HEK293 (cell line): ENCODE results near the gene PIM3.

Experiments
- CTCF ChIA-PET: fragments of 350-600 bp; formaldehyde crosslinking; extraction: SDS; loops from one replicate; lab custom pipeline; 2021; ENCODE audit warnings: antibody characterized with exemption; lab: Yijun Ruan, JAX
- POLR2A ChIA-PET: fragments of 300-600 bp; formaldehyde crosslinking; extraction: SDS; loops from one replicate; lab custom pipeline; 2020; ENCODE audit warnings: antibody characterized with exemption, inconsistent platforms; lab: Yijun Ruan, JAX
- H3K27ac ChIP-seq: fragments of 200-500 bp; sonication (Bioruptor generic); 2 replicates; pipeline ENCODE4 v1.5.1; 2014; ENCODE audit warnings: low read depth, low read length, control low read depth, inconsistent platforms; ENCODE audit errors: extremely low read depth
- H3K36me3 ChIP-seq, 2 experiments: fragments of 200-500 bp in 1 of 2; sonication (Bioruptor generic) in 1 of 2; 1 replicate in 1 of 2; 2 replicates in 1 of 2; pipeline ENCODE4 v1.5.1; 2014 to 2017; ENCODE audit warnings: inconsistent platforms in 2 of 2, low read length in 2 of 2; ENCODE audit not compliant: control insufficient read depth in 2 of 2, insufficient read depth in 1 of 2
- H3K4me1 ChIP-seq: fragments of 200-500 bp; sonication (Bioruptor generic); 2 replicates; pipeline ENCODE4 v1.5.1; 2014; ENCODE audit warnings: mild to moderate bottlenecking, low read length, inconsistent platforms; ENCODE audit not compliant: control insufficient read depth, insufficient read depth
- H3K4me3 ChIP-seq: 2 replicates; pipeline ENCODE4 v1.5.1; 2011; ENCODE audit warnings: low read depth, mild to moderate bottlenecking, control low read depth, low read length, moderate library complexity
- H3K9me3 ChIP-seq: fragments of 200-500 bp; sonication (Bioruptor generic); 2 replicates; pipeline ENCODE4 v1.5.1; 2014; ENCODE audit warnings: low read depth, low read length, inconsistent platforms; ENCODE audit not compliant: control insufficient read depth, insufficient read depth
- GLIS1 ChIP-seq: fragments of 450-650 bp; formaldehyde crosslinking; IDR thresholded peaks from 2 replicates; pipeline ENCODE4 v1.5.1; 2016; ENCODE audit warnings: missing biosample characterization, missing genetic modification characterization
- KLF1 ChIP-seq: fragments of 450-650 bp; formaldehyde crosslinking; IDR thresholded peaks from 2 replicates; pipeline ENCODE4 v1.5.1; 2016; ENCODE audit warnings: missing biosample characterization, missing genetic modification characterization
- OVOL3 ChIP-seq: fragments of 450-650 bp; formaldehyde crosslinking; IDR thresholded peaks from 2 replicates; pipeline ENCODE4 v1.5.1; 2016; ENCODE audit warnings: missing biosample characterization, missing genetic modification characterization
- SALL2 ChIP-seq: fragments of 450-650 bp; formaldehyde crosslinking; IDR thresholded peaks from 2 replicates; pipeline ENCODE4 v1.5.0; 2017; ENCODE audit warnings: missing biosample characterization, mild to moderate bottlenecking, missing genetic modification characterization, borderline replicate concordance
- ZBTB20 ChIP-seq: fragments of 450-650 bp; formaldehyde crosslinking; IDR thresholded peaks from 2 replicates; pipeline ENCODE4 v1.5.1; 2016; ENCODE audit warnings: missing biosample characterization, missing genetic modification characterization
- ZBTB7A ChIP-seq: fragments of 450-650 bp; formaldehyde crosslinking; IDR thresholded peaks from 2 replicates; pipeline ENCODE4 v1.5.1; 2016; ENCODE audit warnings: low read depth, missing biosample characterization, missing genetic modification characterization
- ZFP37 ChIP-seq: fragments of 450-650 bp; formaldehyde crosslinking; IDR thresholded peaks from 2 replicates; pipeline ENCODE4 v1.5.1; 2016; ENCODE audit warnings: missing biosample characterization, missing genetic modification characterization
- ZFP69B ChIP-seq: fragments of 450-650 bp; formaldehyde crosslinking; IDR thresholded peaks from 2 replicates; pipeline ENCODE4 v1.5.1; 2016; ENCODE audit warnings: missing biosample characterization, missing genetic modification characterization
- ZIC2 ChIP-seq: fragments of 450-650 bp; formaldehyde crosslinking; IDR thresholded peaks from 2 replicates; pipeline ENCODE4 v1.5.1; 2016; ENCODE audit warnings: missing biosample characterization, missing genetic modification characterization
- ZNF114 ChIP-seq: fragments of 450-650 bp; formaldehyde crosslinking; IDR thresholded peaks from 2 replicates; pipeline ENCODE4 v1.5.0; 2017; ENCODE audit warnings: missing biosample characterization, missing genetic modification characterization
- ZNF138 ChIP-seq: fragments of 450-650 bp; formaldehyde crosslinking; IDR thresholded peaks from 2 replicates; pipeline ENCODE4 v1.5.1; 2016; ENCODE audit warnings: missing biosample characterization, missing genetic modification characterization, borderline replicate concordance
- ZNF211 ChIP-seq: fragments of 450-650 bp; formaldehyde crosslinking; IDR thresholded peaks from 2 replicates; pipeline ENCODE4 v1.5.1; 2016; ENCODE audit warnings: low read depth, missing biosample characterization, missing genetic modification characterization
- ZNF23 ChIP-seq: fragments of 450-650 bp; formaldehyde crosslinking; IDR thresholded peaks from 2 replicates; pipeline ENCODE4 v1.5.1; 2016; ENCODE audit warnings: missing biosample characterization, missing genetic modification characterization, borderline replicate concordance
- ZNF239 ChIP-seq: fragments of 450-650 bp; formaldehyde crosslinking; IDR thresholded peaks from 2 replicates; pipeline ENCODE4 v1.5.1; 2016; ENCODE audit warnings: missing biosample characterization, missing genetic modification characterization
- ZNF280D ChIP-seq: fragments of 450-650 bp; formaldehyde crosslinking; IDR thresholded peaks from 2 replicates; pipeline ENCODE4 v1.5.1; 2016; ENCODE audit warnings: missing biosample characterization, missing genetic modification characterization
- ZNF292 ChIP-seq: fragments of 450-650 bp; formaldehyde crosslinking; IDR thresholded peaks from 2 replicates; pipeline ENCODE4 v1.5.1; 2016; ENCODE audit warnings: low read depth, missing biosample characterization, missing genetic modification characterization, borderline replicate concordance
- ZNF426 ChIP-seq: fragments of 450-650 bp; formaldehyde crosslinking; IDR thresholded peaks from 2 replicates; pipeline ENCODE4 v1.5.1; 2017; ENCODE audit warnings: missing biosample characterization, missing genetic modification characterization, mild to moderate bottlenecking, inconsistent platforms, moderate library complexity
- ZNF544 ChIP-seq: fragments of 450-650 bp; formaldehyde crosslinking; IDR thresholded peaks from 2 replicates; pipeline ENCODE4 v1.5.0; 2017; ENCODE audit warnings: missing biosample characterization, missing genetic modification characterization
- ZNF623 ChIP-seq: fragments of 450-650 bp; formaldehyde crosslinking; IDR thresholded peaks from 2 replicates; pipeline ENCODE4 v1.5.1; 2016; ENCODE audit warnings: missing biosample characterization, missing genetic modification characterization
- ZNF639 ChIP-seq: fragments of 450-650 bp; formaldehyde crosslinking; IDR thresholded peaks from 2 replicates; pipeline ENCODE4 v1.5.1; 2016; ENCODE audit warnings: missing biosample characterization, missing genetic modification characterization
- ZNF792 ChIP-seq: fragments of 450-650 bp; formaldehyde crosslinking; IDR thresholded peaks from 2 replicates; pipeline ENCODE4 v1.5.1; 2016; ENCODE audit warnings: missing biosample characterization, missing genetic modification characterization
- TF ChIP-seq, protein P1 (sequence below): fragments of 450-650 bp; formaldehyde crosslinking; IDR thresholded peaks from 2 replicates; pipeline ENCODE4 v1.5.1; 2016; ENCODE audit warnings: missing biosample characterization, missing genetic modification characterization
- TF ChIP-seq, protein P2 (sequence below): fragments of 450-650 bp; formaldehyde crosslinking; IDR thresholded peaks from 2 replicates; pipeline ENCODE4 v1.5.1; 2016; ENCODE audit warnings: missing biosample characterization, missing genetic modification characterization
- TF ChIP-seq, protein P3 (sequence below): fragments of 450-650 bp; formaldehyde crosslinking; IDR thresholded peaks from 2 replicates; pipeline ENCODE4 v1.5.1; 2017; ENCODE audit warnings: missing biosample characterization, missing genetic modification characterization

Gene PIM3

GRCh38 chr22:49973018-49973961 lies 12.7 kb downstream of the PIM3 start (continued):
- peak; percentile 62; the same call in 1 of the 2 replicates for TF ChIP-seq ZNF211 (tag by site-specific recombination)

DNA sequence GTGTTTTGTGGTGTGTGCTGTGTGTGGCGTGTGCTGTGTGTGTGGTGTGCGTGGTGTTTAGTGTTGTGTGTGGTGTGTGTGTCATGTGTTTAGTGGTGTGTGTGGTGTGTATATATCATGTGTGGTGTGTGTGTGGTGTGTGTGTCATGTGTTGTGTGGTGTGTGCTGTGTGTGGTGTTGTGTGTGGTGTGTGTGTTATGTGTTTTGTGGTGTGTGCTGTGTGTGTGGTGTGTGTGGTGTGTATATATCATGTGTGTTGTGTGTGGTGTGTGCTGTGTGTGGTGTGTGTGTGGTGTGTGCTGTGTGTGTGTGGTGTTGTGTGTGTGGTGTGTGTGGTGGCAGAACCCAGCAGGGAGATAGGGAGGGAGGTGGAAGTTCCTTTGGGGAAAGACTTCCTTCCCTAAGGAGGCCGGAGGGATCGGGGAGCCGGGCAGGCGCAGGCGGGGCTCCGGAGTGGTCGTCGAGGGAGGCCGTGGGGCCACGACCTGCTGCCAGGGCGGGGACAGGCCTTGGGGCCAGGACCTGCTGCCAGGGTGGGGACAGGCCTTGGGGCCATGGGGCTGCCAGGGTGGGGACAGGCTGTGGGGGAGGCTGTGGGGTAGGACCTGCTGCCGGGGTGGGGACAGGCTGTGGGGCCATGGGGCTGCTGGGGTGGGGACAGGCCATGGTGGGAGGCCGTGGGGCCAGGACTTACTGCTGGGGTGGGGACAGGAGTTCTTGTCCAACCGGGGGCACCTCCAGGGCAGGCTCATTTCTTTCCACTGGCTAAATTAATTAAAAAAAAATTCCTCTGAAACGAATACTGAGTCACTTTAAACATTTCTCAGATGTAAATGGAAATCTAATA lies 15.2 kb downstream of the PIM3 start:
- Histone ChIP-seq H3K36me3 (no peaks in the 10 kb centered on the region), H3K9me3 (no peaks in the 10 kb centered on the region), H3K4me3 (no peak overlapping the region), H3K4me1 (no peaks in the 10 kb centered on the region; the same call in 1 of the 2 replicates), H3K27ac (no peak overlapping the region)
- POLR2A ChIA-PET: no interaction called here
- CTCF ChIA-PET: interaction anchor here (0.7 to 1.0 kb wide), 2 partner anchors 24 to 137 kb away, joined by 3 to 4 read pairs; no protein-coding TSS in a partner anchor
- TF ChIP-seq ZBTB7A (tag by site-specific recombination): peak; percentile 97; the same call in 1 of the 2 replicates
- no peak for TF ChIP-seq ZNF426 (tag by site-specific recombination)
- 0 out of 2 replicates have a peak, but pooled peaks have one; percentile 86 for TF ChIP-seq ZNF114 (tag by site-specific recombination)
- TF ChIP-seq OVOL3 (tag by site-specific recombination): peak; percentile 62; the same call in 1 of the 2 replicates
- TF ChIP-seq ZNF138 (tag by site-specific recombination): no peak
- peak; percentile 90 for TF ChIP-seq SALL2
- TF ChIP-seq ZNF23: no peak
- peak; percentile 54 for TF ChIP-seq ZIC2 (tag by site-specific recombination)
- TF ChIP-seq ZNF623 (tag by site-specific recombination): no peak
- peak; percentile 89 for TF ChIP-seq ZNF239
- TF ChIP-seq ZFP37 (tag by site-specific recombination): 0 out of 2 replicates have a peak, but pooled peaks have one; percentile 37
- TF ChIP-seq ZFP69B (tag by site-specific recombination): peak; percentile 73
- TF ChIP-seq GLIS1 (tag by site-specific recombination): peak; percentile 83
- TF ChIP-seq ZNF544: no peak
- no peak for TF ChIP-seq ZNF280D (tag by site-specific recombination)
- TF ChIP-seq ZBTB20: peak; percentile 37
- TF ChIP-seq, protein P1, sequence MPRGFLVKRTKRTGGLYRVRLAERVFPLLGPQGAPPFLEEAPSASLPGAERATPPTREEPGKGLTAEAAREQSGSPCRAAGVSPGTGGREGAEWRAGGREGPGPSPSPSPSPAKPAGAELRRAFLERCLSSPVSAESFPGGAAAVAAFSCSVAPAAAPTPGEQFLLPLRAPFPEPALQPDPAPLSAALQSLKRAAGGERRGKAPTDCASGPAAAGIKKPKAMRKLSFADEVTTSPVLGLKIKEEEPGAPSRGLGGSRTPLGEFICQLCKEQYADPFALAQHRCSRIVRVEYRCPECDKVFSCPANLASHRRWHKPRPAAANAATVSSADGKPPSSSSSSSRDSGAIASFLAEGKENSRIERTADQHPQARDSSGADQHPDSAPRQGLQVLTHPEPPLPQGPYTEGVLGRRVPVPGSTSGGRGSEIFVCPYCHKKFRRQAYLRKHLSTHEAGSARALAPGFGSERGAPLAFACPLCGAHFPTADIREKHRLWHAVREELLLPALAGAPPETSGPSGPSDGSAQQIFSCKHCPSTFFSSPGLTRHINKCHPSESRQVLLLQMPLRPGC: peak; percentile 88
- TF ChIP-seq ZNF639 (tag by site-specific recombination): peak; percentile 91; the same call in 1 of the 2 replicates
- TF ChIP-seq, protein P2, sequence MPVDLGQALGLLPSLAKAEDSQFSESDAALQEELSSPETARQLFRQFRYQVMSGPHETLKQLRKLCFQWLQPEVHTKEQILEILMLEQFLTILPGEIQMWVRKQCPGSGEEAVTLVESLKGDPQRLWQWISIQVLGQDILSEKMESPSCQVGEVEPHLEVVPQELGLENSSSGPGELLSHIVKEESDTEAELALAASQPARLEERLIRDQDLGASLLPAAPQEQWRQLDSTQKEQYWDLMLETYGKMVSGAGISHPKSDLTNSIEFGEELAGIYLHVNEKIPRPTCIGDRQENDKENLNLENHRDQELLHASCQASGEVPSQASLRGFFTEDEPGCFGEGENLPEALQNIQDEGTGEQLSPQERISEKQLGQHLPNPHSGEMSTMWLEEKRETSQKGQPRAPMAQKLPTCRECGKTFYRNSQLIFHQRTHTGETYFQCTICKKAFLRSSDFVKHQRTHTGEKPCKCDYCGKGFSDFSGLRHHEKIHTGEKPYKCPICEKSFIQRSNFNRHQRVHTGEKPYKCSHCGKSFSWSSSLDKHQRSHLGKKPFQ (tag by site-specific recombination): peak; percentile 99
- TF ChIP-seq ZNF292 (tag by site-specific recombination): no peak
- TF ChIP-seq KLF1: peak; percentile 78
- TF ChIP-seq ZNF792: no peak
- TF ChIP-seq, protein P3, sequence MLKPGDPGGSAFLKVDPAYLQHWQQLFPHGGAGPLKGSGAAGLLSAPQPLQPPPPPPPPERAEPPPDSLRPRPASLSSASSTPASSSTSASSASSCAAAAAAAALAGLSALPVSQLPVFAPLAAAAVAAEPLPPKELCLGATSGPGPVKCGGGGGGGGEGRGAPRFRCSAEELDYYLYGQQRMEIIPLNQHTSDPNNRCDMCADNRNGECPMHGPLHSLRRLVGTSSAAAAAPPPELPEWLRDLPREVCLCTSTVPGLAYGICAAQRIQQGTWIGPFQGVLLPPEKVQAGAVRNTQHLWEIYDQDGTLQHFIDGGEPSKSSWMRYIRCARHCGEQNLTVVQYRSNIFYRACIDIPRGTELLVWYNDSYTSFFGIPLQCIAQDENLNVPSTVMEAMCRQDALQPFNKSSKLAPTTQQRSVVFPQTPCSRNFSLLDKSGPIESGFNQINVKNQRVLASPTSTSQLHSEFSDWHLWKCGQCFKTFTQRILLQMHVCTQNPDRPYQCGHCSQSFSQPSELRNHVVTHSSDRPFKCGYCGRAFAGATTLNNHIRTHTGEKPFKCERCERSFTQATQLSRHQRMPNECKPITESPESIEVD (tag by site-specific recombination): no peak; the same call in 1 of the 2 replicates
